ENCODE data around the gene THRA. TPM values are rescaled to one million over a fixed set of nuclear protein-coding genes. Genes with fewer than 3 reads are reported as not detected.
A peak's percentile ranks its signal among the peaks of the same experiment; 100 is the strongest.

The THRA gene
- total and polyA plus RNA-seq, 2 of the 8 experiments (the other 6 are each of a cell fraction or from before 2014, with no cell fraction given) = 6.4 to 10.2 TPM

GRCh38 chr17:40089077-40089895 is 26.5 kb downstream of the THRA start:
- no peak overlapping the region for H3K18ac ChIP-seq (ENCODE audit: extremely low read depth, low read length)
- no peak overlapping the region for H3K4me3 ChIP-seq (ENCODE audit: extremely low read depth in 1 of 4, insufficient read depth in 2 of 4, low read depth in 3 of 4, low read length in 4 of 4)
- no peak for FAIRE-seq
- no peak overlapping the region for H2BK12ac ChIP-seq (ENCODE audit: low read depth, low read length)
- no peak overlapping the region for H2BK120ac ChIP-seq (replicated peaks; ENCODE audit: low read depth, low read length)
- H3K4me2 ChIP-seq (ENCODE audit: insufficient read depth in 1 of 2, low read depth in 2 of 2, low read length in 2 of 2) = no peak overlapping the region
- no peak for DNase-seq (ENCODE audit: low read depth in 1 of 2, low spot score in 2 of 2)
- H4K91ac ChIP-seq (replicated peaks; ENCODE audit: insufficient read length, low read length) = no peak overlapping the region
- peaks cover 5% of the 10 kb centered on the region; the same call in 1 of the 2 replicates for H3K23me2 ChIP-seq (ENCODE audit: low read depth, low read length)
- no peak overlapping the region for H2BK15ac ChIP-seq (ENCODE audit: low read length)
- H3K9ac ChIP-seq (replicated peaks in 1 of 4; ENCODE audit: extremely low read depth in 1 of 4, low read depth in 3 of 4, low read length in 3 of 4) = no peak overlapping the region
- CTCF ChIA-PET (ENCODE audit: partially characterized antibody) = interaction anchor here (0.6 to 8.5 kb wide), 17 partner anchors 10 to 163 kb away, joined by 3 to 85 read pairs (median 4); partner anchors contain the start of gene THRA
- no peaks in the 10 kb centered on the region for H3K79me2 ChIP-seq (ENCODE audit: control insufficient read depth in 1 of 2, insufficient read depth in 2 of 2, low read length in 2 of 2)
- no peak overlapping the region; the same call in 1 of the 2 replicates for H4K8ac ChIP-seq (ENCODE audit: extremely low read depth, insufficient read depth, low read length)
- no peak overlapping the region for H4K5ac ChIP-seq (ENCODE audit: insufficient read length, low read depth, low read length)
- H3K9me3 ChIP-seq (ENCODE audit: insufficient read depth in 2 of 2, low read depth in 1 of 2, low read length in 1 of 2) = no peaks in the 10 kb centered on the region
- H3K27me3 ChIP-seq (replicated peaks in 1 of 4; ENCODE audit: control insufficient read depth in 3 of 4, extremely low read depth in 1 of 4, insufficient read depth in 3 of 4, low read length in 3 of 4) = no peaks in the 10 kb centered on the region
- peaks cover 2 to 20% (median 16%) of the 10 kb centered on the region in 4 experiments; a peak in 5 of 8 replicates for H3K36me3 ChIP-seq (ENCODE audit: control insufficient read depth in 2 of 4, insufficient read depth in 4 of 4, low read length in 3 of 4)
- no peak overlapping the region for H3K23ac ChIP-seq (ENCODE audit: insufficient read length)
- no peak overlapping the region for H3K27ac ChIP-seq (ENCODE audit: low read depth, low read length)
- H3K4ac ChIP-seq (replicated peaks; ENCODE audit: insufficient read length, low read depth, low read length) = no peak overlapping the region
- H3K4me1 ChIP-seq (replicated peaks in 1 of 4; ENCODE audit: control insufficient read depth in 3 of 4, insufficient read depth in 4 of 4, low read length in 3 of 4) = peaks cover 0 to 27% (median 4%) of the 10 kb centered on the region in 4 experiments; a peak in 6 of 7 replicates
- POLR2A ChIA-PET (ENCODE audit: partially characterized antibody) = interaction anchor here (0.6 to 20.8 kb wide), 11 partner anchors 10 to 1599 kb away, joined by 3 to 399 read pairs (median 5); partner anchors contain the start of genes CASC3, CSF3, EIF1 and MED24
- H2BK5ac ChIP-seq (ENCODE audit: low read depth, low read length) = 0 out of 2 replicates have a peak overlapping the region, but pooled peaks have one; percentile 16
- H4K20me1 ChIP-seq (replicated peaks in 1 of 2; ENCODE audit: control insufficient read depth in 1 of 2, insufficient read depth in 2 of 2, low read length in 2 of 2) = peaks cover 0 to 7% of the 10 kb centered on the region in 2 experiments
- H3K14ac ChIP-seq (ENCODE audit: insufficient read length) = no peak overlapping the region
- no peak overlapping the region for H3K56ac ChIP-seq (replicated peaks; ENCODE audit: insufficient read length, low read depth, low read length)
- no peak overlapping the region for H2AFZ ChIP-seq (ENCODE audit: low read length)
- H2AK5ac ChIP-seq (ENCODE audit: low read depth, low read length) = no peak overlapping the region
- H2BK20ac ChIP-seq (ENCODE audit: low read length) = no peak overlapping the region
- WGBS, 2 experiments (ENCODE audit: extremely low coverage in 1 of 2, insufficient coverage in 1 of 2, insufficient read length in 1 of 2, insufficient replicate concordance in 2 of 2, low coverage in 1 of 2, low lambda C conversion rate in 2 of 2, missing lambda C conversion rate in 1 of 2) = 84% methylated on average over 18 of the region's 26 CpGs; no CpG with 5 or more reads in 1 of the 2 experiments
- H3K79me1 ChIP-seq (ENCODE audit: low read depth, low read length) = no peaks in the 10 kb centered on the region
- no peak for TF ChIP-seq BRCA1 (IDR thresholded peaks at IDR 0.05; ENCODE audit: low read depth, low read length)

All from H1 (cell line).